HUES48 (cell line): ENCODE results near the gene CNBD2.
"Not testable (repeated sequence)": the region's sequence is repeated elsewhere in the genome, so short reads cannot be mapped to it uniquely, and the experiment has no call there.

ENCODE experiments used
- H3K27ac ChIP-seq: one replicate; pipeline ENCODE4 v1.7.0; 2013; ENCODE audit warnings: low read depth, low read length, inconsistent platforms
- H3K27me3 ChIP-seq: 2 replicates; pipeline ENCODE4 v1.6.1; 2013; ENCODE audit warnings: mild to moderate bottlenecking, low read length; ENCODE audit not compliant: control insufficient read depth, insufficient read depth
- H3K36me3 ChIP-seq: 2 replicates; pipeline ENCODE4 v1.6.1; 2013; ENCODE audit warnings: low read length; ENCODE audit not compliant: control insufficient read depth, insufficient read depth
- H3K4me1 ChIP-seq: 2 replicates; pipeline ENCODE4 v1.6.1; 2013; ENCODE audit warnings: mild to moderate bottlenecking, low read length; ENCODE audit not compliant: control insufficient read depth, insufficient read depth
- H3K4me3 ChIP-seq: 2 replicates; pipeline ENCODE4 v1.5.1; 2013; ENCODE audit warnings: mild to moderate bottlenecking, low read depth, low read length
- H3K9ac ChIP-seq: 2 replicates; pipeline ENCODE4 v1.6.1; 2013; ENCODE audit warnings: mild to moderate bottlenecking, low read depth, low read length, moderate library complexity
- H3K9me3 ChIP-seq: 2 replicates; pipeline ENCODE4 v1.6.1; 2013; ENCODE audit warnings: low read length; ENCODE audit not compliant: control insufficient read depth, insufficient read depth

Gene CNBD2

DNA sequence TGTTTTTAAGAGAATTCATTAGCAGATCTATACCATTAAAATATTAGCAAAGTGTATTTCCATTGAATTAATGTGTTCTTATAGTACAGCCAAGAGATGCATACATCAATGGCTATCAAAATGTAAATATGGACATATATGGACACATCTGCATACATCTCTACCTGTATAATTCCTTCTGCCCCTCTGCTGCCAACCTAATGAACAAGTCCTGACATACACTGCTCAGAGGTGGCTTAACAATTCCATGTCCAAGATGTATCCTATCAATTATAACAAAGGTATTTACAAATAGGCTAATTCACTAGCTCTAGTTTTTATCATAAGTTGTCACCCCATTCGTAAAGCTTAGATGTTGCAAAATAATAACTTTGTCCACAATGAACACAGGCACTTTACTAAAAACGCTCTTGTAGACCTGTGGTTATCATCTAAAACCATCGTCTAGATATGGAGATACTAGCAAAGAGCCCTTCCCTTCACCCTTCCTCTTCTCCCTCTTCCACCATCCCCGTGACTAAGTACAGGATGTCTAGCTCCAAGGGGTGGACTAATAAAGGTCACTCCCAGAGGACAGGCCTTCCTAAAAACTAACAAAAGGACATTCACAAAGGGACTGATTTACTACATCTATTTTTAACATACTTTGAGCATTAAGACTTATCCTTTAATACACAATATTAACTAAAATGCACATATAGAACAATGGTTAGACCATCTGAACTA lies 77.8 kb downstream of the CNBD2 start:
- H3K4me1 ChIP-seq, H3K36me3 ChIP-seq, H3K27ac ChIP-seq, H3K9ac ChIP-seq, H3K4me3 ChIP-seq, H3K9me3 ChIP-seq, H3K27me3 ChIP-seq: not testable (repeated sequence)

DNA sequence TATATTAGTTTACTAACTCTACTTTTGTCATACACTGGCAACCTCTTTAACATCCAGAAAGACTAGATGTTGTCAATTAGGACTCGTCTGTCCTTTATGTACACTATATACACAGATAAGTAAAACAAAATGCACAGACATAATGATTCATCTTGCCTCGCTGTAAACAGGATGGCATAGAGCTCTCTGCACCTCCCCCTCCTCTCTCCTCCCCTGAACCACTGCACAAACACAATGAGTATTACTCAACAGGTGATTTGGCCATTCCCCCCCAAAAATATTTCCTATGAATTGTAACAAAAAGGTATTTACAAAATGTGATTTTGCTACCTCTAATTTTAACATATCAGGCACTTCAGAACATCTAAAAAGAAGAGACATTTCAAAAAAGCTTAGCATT lies 81.0 kb downstream of the CNBD2 start:
- not testable (repeated sequence) for H3K9me3 ChIP-seq, H3K27ac ChIP-seq, H3K27me3 ChIP-seq, H3K36me3 ChIP-seq, H3K9ac ChIP-seq
- Histone ChIP-seq H3K4me3 (peak overlapping the region; percentile 85), H3K4me1 (peaks cover 11% of the 10 kb centered on the region)

DNA sequence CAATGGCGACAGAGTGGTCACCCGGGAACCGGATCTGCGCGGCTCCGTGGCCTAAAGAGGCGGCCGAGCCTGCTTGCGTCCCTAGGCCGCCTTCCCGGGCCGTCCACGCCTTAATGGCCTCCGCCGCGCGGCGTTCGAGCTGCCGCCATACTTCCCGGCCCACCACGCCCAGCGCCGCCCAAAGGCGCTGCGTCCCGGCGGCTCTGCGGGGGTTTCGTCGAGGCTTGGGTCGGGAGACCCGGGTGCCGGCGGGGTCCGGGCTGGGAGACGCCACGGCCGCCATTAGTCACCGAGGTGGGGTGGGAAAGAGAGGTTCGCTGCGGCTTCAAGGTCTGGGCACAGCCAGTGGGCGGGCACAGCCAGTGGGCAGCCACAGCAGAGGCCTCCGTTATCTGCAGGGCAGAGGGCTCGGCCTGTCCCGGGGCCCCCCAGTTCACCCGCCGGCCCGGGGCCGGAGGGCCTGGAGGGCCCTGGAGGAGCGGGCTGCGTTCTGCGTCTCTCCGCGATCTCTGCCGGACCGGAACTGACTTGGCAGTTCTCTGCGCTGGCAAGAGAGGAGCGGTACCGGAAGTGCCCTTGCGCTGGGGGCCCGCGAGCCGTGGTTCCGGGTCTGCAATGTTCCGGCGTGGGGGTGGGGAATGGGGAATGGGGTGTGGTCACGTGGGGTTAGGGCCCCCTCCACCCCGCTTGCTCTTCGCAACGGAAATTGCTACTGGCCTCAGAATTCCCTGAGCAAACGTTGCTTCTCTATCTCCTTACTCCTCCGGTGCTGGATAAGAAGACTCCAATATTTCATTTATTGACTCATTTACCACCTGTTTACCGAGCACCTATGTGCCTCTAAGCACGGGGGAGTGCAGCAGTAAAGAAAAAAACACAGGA lies 82.3 kb downstream of the CNBD2 start:
- H3K27ac ChIP-seq: peak overlapping the region; percentile 93
- peak overlapping the region; percentile 96 for H3K9ac ChIP-seq
- H3K4me3 ChIP-seq: peak overlapping the region; percentile 85
- H3K27me3 ChIP-seq: no peaks in the 10 kb centered on the region
- no peaks in the 10 kb centered on the region for H3K9me3 ChIP-seq
- peaks cover 6% of the 10 kb centered on the region; the same call in 1 of the 2 replicates for H3K36me3 ChIP-seq
- H3K4me1 ChIP-seq: peaks cover 11% of the 10 kb centered on the region

DNA sequence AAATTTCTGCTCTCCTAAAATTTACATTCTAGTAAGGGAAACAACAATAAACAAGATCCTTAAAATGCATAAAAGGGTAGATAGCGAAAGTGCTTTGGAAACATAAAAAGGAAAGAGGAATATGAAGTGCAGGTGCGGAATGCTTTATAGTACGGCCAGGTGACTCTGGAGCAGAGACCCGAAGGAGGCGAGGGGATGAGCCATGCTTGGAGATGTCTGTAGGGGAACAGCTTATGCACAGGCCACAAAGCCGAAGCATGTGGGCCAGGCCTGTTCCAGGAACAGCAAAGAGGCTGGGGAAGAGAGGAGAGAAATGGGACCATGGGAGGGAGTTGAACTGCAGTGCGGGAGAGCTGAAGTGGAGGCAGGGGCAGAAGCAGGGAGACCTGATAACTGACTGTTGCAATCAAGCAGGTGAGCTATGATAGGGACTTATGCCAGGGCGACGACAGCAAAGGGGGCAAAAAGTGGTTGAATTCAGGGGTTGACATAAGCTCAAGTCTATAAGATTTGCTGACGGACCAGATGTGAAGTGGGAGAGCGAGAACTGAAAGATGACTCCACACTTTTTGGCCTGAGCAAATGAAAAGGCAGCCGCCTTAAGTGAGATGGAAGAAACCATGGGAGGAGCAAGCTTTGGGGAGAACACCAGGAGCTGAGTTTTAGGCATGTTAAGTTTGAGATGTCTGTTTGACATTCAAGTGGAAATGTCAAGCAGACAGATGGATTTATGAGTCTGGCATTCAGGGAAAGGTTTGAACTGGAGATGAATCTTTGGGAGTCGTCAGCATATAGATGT lies 83.1 kb downstream of the CNBD2 start:
- Histone ChIP-seq H3K27ac (peak overlapping the region; percentile 2), H3K4me3 (peak overlapping the region; percentile 85), H3K36me3 (peaks cover 6% of the 10 kb centered on the region; the same call in 1 of the 2 replicates), H3K4me1 (peaks cover 11% of the 10 kb centered on the region), H3K27me3 (no peaks in the 10 kb centered on the region), H3K9ac (peak overlapping the region; percentile 28; the same call in 1 of the 2 replicates), H3K9me3 (no peaks in the 10 kb centered on the region)

DNA sequence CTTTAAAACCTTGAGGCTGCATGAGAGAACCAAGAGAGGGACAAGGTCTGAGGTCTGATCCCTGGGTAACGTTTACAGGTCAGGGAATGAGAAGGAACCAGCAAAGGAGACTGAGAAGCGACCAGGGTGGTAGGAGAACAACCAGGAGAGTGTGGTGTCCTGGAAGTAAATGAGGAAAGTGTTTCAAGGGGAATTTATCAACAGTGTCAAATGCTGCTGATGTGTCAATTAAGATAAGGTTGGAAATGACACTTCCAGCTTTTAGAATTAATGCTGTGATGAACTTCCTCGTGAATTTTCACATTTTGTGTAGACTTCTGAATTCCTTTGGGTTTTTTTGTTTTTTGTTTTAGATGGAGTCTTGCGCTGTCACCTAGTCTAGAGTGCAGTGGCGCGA lies 83.7 kb downstream of the CNBD2 start:
- H3K9ac ChIP-seq: no peak overlapping the region
- peaks cover 6% of the 10 kb centered on the region; the same call in 1 of the 2 replicates for H3K36me3 ChIP-seq
- no peaks in the 10 kb centered on the region for H3K27me3 ChIP-seq
- no peaks in the 10 kb centered on the region for H3K9me3 ChIP-seq
- H3K27ac ChIP-seq: no peak overlapping the region
- peaks cover 11% of the 10 kb centered on the region for H3K4me1 ChIP-seq
- no peak overlapping the region for H3K4me3 ChIP-seq

DNA sequence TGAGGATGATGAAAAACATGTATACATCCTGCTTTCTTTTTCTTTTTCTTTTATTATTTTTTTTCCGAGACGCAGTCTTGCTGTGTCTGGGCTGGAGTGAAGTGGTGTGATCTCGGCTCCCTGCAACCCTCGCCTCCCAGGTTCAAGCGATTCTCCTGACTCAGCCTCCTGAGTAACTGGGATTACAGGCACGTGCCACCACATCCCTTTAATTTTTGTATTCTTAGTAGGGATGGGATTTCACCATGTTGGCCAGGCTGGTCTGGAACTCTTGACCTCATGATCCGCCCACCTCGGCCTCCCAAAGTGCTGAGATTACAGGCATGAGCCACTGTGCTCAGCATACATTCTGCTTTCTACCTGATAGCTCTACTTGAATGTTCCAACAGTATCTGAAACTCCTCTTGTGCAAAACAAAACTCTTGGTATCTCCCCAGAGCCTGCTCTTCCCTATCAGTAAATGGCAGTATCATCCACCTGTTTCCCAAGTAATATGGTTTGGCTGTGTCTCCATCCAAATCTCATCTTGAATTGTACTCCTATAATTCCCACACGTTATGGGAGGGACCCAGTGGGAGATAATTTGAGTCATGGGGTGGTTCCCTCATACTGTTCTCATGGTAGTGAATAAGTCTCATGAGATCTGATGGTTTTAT lies 85.6 kb downstream of the CNBD2 start:
- H3K36me3 ChIP-seq, H3K27ac ChIP-seq, H3K27me3 ChIP-seq, H3K9ac ChIP-seq, H3K4me1 ChIP-seq, H3K4me3 ChIP-seq, H3K9me3 ChIP-seq: not testable (repeated sequence)

DNA sequence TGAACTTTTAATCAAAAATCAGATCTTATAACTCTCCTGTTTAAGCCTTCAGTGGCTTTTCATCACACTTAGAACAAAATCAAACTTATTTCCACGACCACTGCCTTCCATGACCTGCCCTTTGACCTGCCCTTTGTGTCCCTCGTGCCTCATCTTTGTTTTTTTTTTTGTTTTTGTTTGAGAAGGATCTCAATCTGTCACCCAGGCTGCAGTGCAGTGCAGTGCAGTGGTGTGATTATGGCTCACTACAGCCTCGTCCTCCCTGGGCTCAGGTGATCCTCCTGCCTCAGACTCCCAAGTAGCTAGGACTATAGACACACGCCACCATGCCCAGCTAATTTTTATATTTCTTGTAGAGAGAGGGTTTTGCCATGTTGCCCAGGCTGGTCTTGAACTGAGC lies 86.8 kb downstream of the CNBD2 start:
- Histone ChIP-seq H3K4me1 (peaks cover 8% of the 10 kb centered on the region), H3K27me3 (no peaks in the 10 kb centered on the region), H3K27ac (no peak overlapping the region), H3K36me3 (no peaks in the 10 kb centered on the region), H3K9ac (no peak overlapping the region), H3K4me3 (no peak overlapping the region), H3K9me3 (no peaks in the 10 kb centered on the region)

DNA sequence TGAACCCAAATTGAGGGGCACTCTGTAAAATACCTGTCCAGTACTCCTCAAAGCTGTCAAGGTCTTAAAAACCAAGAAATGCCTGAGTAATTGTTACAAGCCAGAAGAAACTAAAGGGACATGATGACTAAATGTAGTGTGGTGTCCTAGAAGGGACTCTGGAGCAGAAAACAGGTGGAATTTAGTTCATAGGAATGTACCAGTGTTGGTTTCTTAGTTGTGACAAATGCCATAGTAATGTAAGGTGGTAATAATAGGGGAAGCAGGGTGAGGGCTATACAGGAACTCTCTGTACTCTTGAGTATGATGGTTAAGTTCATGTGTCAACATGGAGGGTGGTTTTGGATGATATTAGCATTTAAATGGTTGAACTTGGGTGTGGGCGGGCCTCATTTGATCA lies 92.3 kb downstream of the CNBD2 start:
- no peaks in the 10 kb centered on the region for H3K9me3 ChIP-seq
- no peak overlapping the region for H3K27ac ChIP-seq
- no peak overlapping the region for H3K4me3 ChIP-seq
- no peaks in the 10 kb centered on the region for H3K36me3 ChIP-seq
- H3K4me1 ChIP-seq: no peaks in the 10 kb centered on the region
- H3K9ac ChIP-seq: no peak overlapping the region
- H3K27me3 ChIP-seq: peaks cover 20% of the 10 kb centered on the region

DNA sequence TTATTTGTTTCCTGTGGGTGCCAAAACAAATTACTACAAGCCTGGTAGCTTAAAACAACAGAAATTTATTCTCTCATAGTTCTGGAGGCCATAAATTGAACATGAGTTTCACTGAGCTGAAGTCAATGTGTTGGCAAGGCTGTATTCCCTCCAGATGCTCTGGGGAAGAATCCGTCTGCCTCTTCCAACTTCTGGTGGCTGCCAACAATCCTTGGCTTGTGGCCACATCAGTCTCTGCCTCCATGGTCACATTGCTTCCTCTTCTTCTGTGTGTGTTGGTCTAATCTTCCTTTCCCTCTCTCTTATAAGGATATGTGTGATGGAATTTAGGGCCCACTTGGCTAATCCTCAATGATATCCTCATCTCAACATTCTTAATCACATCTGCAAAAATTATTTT lies 93.4 kb downstream of the CNBD2 start:
- Histone ChIP-seq H3K27ac (no peak overlapping the region), H3K27me3 (peaks cover 25% of the 10 kb centered on the region), H3K9ac (no peak overlapping the region), H3K36me3 (no peaks in the 10 kb centered on the region), H3K4me1 (no peaks in the 10 kb centered on the region), H3K9me3 (no peaks in the 10 kb centered on the region), H3K4me3 (no peak overlapping the region)

DNA sequence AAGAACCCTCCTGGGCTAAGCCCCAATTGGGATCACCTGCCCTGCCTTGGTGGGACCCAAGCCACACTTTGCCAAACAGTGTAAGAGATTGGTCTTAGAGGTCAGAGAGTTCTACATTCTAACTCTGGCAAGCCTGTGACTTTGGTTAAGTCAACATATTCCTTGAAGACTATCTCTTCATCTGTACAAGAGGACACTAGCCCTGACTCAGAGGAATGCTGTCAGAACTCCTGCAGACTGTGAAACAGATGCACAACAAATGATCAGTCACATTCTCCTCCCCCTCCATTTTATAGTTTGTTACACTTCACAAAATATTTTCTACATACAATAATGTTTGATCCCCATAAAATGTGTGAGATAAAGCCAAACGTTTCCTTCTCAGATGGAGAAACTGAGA lies 94.4 kb downstream of the CNBD2 start:
- Histone ChIP-seq H3K9me3 (no peaks in the 10 kb centered on the region), H3K27me3 (peaks cover 25% of the 10 kb centered on the region), H3K36me3 (no peaks in the 10 kb centered on the region), H3K4me3 (no peak overlapping the region), H3K9ac (no peak overlapping the region), H3K4me1 (no peaks in the 10 kb centered on the region), H3K27ac (no peak overlapping the region)
